Right kidney (tissue), 9 donors: ENCODE measurements around the gene SWSAP1.
"Not testable (repeated sequence)": the region's sequence is repeated elsewhere in the genome, so short reads cannot be mapped to it uniquely, and the experiment has no call there.

ENCODE experiments used
- DNase-seq: peaks from one replicate; pipeline ENCODE4 v3.0.0-alpha.2; 2016
- long read RNA-seq, 8 donors: transcript quantifications; one replicate each; lab custom pipeline, GENCODE V29; 2026

SWSAP1 gene
- long read RNA-seq, donor 1, transcript SWSAP1-201 (2 exons, 1,684 nt) = major isoform, 6 of 19 reads
- long read RNA-seq, donor 1, partial matches to known transcripts = 13 of 19 reads
- long read RNA-seq, donor 1, other reads (novel, unspliced or antisense) = 0 of 19 reads
- long read RNA-seq, donor 2, partial matches to known transcripts = 0 of 2 reads
- long read RNA-seq, donor 2, other reads (novel, unspliced or antisense) = 0 of 2 reads
- long read RNA-seq, donor 3 = 0 reads
- long read RNA-seq, donor 4, partial matches to known transcripts = 0 of 4 reads
- long read RNA-seq, donor 4, other reads (novel, unspliced or antisense) = 0 of 4 reads
- long read RNA-seq, donor 5, transcript SWSAP1-201 (2 exons, 1,684 nt) = major isoform, 7 of 21 reads
- long read RNA-seq, donor 5, partial matches to known transcripts = 14 of 21 reads
- long read RNA-seq, donor 5, other reads (novel, unspliced or antisense) = 0 of 21 reads
- long read RNA-seq, donor 6, partial matches to known transcripts = 0 of 2 reads
- long read RNA-seq, donor 6, other reads (novel, unspliced or antisense) = 0 of 2 reads
- long read RNA-seq, donor 7 = 0 reads
- long read RNA-seq, donor 8, partial matches to known transcripts = 0 of 2 reads
- long read RNA-seq, donor 8, other reads (novel, unspliced or antisense) = 0 of 2 reads

GRCh38 chr19:11374433-11375142, at the start of gene SWSAP1:
Gene SWSAP1 (plus strand): TSS chr19:11374666. CDS start chr19:11374681, 15 bp downstream.
- DNase-seq = peak; percentile 99

- no peak for DNase-seq
These were observed 49.6 kb upstream of the SWSAP1 start for GRCh38 chr19:11324748-11325389.

GRCh38 chr19:11325544-11325943, 48.9 kb upstream of the SWSAP1 start:
- DNase-seq = no peak

DNA sequence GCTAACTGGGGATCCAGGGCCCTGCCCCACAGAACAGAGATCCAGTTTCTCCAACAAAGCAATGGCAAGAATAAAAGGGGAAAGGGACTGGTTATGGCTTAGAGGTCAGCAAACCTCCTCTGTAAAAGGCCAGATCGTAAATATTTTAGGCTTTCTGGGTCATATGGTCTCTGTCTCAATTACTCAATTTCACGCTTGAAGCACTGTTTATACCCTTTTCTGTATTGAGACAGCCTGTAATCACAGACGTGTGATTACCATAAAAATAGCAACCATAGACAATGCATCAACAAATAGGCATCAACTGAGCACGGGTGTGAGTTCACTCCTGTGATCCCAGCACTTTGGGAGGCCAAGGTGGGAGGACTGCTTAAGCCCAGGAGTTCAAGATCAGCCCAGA, 44.3 kb upstream of the SWSAP1 start:
- DNase-seq = no peak

DNA sequence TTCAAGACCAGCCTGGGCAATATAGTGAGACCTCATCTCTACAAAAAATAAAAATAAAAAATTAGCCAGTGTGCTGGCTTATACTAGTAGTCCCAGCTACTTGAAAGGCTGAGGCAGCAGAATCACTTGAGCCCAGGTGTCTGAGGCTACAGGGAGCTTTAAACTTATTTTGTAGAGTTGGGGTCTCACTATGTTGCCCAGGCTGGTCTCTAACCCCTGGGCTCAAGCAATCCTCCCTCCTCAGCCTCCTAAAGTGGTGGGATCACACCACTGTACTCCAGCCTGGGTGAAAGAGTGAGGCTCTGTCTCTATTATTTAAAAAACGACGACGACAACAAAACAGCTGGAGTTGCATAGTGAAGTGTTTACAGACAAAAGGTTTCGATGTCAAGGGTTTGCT, 43.0 kb upstream of the SWSAP1 start:
- DNase-seq = no peak

GRCh38 chr19:11332822-11333221, 41.6 kb upstream of the SWSAP1 start:
- DNase-seq = no peak

GRCh38 chr19:11333838-11334237, 40.6 kb upstream of the SWSAP1 start:
- DNase-seq = not testable (repeated sequence)

- DNase-seq = no peak
These were observed 38.9 kb upstream of the SWSAP1 start for GRCh38 chr19:11335449-11336146.

DNA sequence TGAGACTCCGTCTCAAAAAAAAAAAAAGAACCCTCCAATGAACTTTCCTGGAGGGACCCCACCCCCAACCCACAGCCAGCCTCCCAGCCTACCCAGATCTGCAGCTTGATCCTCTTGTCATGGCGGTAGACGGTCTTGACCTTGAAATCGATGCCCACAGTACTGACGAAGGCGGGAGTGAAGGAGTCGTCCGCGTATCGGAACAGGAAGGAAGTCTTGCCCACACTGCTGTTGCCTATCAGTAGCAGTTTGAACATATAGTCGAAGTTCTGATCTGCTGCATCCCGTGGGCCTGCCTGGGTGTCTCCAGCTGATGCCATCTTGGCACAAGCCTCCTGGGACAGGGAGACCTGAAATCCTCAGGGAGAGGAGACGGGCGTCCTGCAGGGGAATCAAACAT, 37.4 kb upstream of the SWSAP1 start:
- DNase-seq = no peak

- no peak for DNase-seq
These were observed 36.3 kb upstream of the SWSAP1 start for GRCh38 chr19:11338121-11338520.

DNA sequence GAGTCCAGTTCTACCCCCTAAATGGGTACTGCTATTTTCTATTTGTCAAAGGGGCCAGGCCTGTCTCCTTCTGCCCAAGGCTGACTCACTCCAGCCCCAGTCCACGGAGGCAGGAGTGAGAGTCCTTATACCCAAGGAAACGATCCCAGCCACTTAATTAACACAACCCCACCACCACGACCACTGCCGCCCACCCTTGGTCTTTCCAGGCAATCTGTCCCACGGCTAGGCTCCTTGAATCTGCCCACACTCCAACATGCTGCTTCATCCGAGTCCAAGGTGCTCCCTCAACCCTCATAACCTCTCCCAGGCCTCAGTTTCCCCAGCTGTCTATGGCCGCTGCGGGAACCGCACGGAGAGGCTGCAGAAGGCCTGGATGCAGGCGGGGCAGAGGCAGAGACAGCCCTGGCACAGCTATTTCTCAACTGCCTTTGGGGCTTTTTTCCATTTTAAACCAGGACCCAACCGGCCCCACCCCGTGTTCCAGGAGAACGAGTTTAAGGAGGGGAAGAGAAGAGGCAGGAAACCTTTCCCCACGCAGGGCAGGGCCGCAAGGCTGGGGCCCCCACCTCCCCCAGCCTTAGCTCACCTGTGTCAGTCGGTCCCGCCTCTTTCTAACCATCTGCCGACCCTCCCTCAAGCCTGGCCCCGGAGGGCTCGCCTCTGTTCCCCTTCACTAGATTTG, 35.8 kb upstream of the SWSAP1 start:
- peak; percentile 49 for DNase-seq

DNA sequence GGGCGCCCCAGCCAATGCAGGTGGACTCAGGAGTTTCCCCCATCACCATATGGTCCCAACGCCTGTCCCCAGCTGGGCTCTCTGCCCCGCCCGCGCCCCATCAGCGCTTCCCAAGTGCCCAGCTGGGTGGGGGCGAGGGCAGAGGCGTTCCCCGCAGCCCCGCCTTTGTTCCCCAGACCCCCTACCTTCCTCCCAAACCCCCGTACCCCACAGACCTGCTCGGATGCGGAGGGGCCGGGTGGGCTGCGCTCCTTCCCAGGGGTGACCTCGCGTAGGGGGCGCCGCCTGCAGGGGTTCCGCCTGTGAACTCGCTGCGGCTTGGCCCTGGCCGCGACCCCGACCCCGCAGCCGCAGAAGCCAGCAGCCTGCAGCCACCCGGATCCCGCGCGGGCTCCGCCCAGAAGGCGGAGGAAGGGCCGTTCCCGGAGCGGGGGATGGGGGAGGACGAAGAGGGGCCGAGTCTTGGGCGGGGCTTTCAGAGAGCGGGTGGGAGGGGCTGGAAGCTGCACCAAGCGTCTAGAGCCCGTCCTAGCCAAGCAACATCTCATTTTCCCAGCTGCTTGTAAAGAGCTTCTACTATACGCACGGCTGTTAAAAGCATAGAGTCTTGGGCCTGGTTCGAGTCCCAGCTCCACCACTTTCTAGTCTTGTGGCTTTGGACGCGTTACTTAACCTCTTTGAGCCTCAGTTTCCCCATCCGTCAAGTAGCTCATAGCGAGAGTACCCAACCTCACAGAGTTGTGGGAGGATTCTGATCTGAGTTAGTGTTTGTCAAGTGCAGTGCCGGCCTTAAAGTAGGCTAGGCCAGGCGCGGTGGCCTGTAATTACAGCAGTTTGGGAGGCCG, 35.0 kb upstream of the SWSAP1 start, which contains the start of gene RAB3D:
RAB3D (minus strand) TSS at position 404 of the 845 bp plus-strand sequence. CDS start 2,258 bp downstream, outside the sequence.
- peak; percentile 65 for DNase-seq

- DNase-seq = not testable (repeated sequence)
These were observed 34.4 kb upstream of the SWSAP1 start for GRCh38 chr19:11340099-11340467.

- DNase-seq = no peak
These were observed 32.0 kb upstream of the SWSAP1 start for GRCh38 chr19:11342429-11342828.

DNA sequence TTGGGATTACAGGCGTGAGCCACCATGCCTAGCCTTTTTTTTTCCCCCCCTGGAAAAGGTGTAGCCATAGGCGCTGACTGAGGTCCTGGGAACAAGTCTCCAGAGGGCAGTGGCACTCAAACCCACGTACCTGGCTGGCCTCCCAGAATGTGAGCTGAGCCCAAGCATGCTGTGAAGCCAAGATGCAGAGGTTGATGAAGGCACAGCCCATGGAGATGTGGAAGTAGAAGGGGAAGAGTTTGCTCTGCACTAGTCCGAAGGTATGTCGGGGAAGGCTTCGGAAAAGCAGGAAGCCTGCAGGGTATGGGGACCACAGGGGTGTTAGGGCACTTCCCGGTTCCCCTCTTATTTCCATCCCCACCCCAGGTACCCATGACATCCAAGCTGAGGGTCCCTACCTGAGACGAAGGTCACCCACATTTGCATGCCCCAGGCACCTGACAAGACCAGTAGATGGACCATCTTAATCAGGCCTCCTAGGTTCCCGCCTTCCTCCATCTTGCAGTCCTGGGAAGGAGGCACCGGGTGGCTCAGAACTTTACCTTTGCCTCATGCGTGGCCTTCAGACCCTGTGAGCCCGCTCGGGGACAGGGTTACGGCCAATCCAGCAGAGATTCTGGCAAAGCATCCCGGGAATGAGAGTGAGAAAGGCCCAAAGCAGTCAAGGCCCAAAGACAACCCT, 29.2 kb upstream of the SWSAP1 start:
- DNase-seq = no peak

DNA sequence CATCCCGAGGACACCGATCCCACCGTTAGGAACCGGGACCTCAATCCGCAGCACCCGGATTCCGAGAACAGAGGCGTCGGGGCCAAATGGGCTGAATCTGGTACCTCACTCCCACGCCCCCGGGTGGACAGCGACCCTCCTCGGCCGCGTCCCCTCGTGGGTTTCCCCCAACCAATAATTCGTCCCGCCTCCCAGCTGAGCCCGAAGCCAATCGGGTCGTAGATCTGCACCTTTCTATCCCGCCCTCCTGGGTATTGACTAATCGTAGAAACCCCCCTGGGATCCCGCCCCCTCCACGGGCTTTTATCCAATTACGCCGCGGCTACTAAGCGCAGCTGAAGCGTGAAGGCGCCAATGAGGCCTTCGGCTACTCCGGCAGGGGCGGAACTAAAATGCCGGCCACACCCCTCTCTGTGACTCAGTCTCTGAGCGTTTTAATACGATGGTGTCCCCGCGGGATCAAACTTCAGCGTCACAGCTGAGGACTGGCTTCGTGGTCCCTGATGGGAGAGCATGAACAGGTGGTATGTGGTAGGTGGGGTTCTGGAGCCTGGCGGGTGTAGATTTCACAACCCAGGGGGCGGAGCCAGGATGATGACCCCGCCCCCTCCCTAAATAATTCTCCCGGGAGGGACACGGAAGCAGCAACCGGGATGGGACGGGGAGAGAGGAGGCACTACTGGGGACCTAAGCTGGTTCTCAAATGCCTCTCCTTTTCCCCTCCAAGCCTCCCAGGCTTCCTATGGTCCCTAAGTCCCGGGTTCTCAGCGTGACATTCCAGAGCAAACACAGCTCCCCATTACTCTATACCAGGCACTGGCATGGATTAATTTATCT, 28.1 kb upstream of the SWSAP1 start, which contains the start of the genes CCDC159 and TMEM205:
CCDC159 (plus strand) TSS at position 416 of the 837 bp plus-strand sequence; CDS start at position 504, 88 bp downstream.
TMEM205 (minus strand) TSS at position 165 of the 837 bp plus-strand sequence. CDS start 649 bp downstream, outside the sequence.
- peak; percentile 88 for DNase-seq

DNA sequence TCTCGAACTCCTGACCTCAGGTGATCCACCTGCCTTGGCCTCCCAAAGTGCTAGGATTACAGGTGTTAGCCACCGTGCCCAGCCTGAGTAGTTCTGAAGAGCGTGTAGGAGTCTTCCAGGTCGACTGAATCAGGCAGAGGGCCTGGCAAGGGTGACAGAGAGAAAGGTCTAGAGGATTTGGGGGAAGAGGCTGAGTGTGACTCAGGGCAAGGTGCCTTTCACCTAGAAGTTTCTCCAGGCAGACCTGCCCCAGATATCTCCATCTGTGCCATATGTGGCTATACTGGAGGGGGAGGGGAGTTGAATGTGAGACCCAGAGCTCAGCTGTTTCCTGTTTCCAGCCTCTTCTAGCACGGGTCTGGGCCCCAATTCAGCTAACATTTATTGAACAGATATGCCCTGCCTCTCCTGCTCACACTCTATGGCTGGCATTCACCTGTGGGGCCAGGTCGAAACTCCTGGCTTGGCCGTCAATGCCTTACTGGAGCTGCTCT, 26.9 kb upstream of the SWSAP1 start:
- DNase-seq = no peak

DNA sequence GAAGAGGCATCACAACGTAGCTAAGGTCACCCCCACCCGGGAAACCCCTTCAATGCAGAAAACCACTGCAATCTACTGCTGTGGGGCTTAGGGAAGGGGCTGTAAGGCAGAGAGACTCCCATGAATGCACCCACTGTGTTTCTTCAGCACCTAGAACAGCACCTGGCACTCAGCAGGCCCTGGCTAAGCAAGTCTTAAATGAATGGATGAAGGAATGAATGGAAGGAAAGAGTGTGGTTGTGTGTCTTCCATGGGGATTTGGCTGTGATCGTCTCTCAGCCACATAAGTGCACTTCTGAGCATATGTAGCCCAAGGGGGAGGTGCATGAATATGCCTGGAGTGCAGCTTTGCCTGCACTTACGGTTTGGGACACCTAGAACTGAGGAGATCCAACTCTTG, 25.3 kb upstream of the SWSAP1 start:
- DNase-seq = no peak
